Prostate gland (tissue), 2 donors: Measurements from ENCODE around the gene SEC31B.

ENCODE experiments used
- CTCF ChIP-seq, 4 experiments: fragments of 200-600 bp in 2 of 4; fragments of 450-650 bp in 2 of 4; sonication (generic) in 2 of 4; IDR thresholded peaks; 1 replicate in 3 of 4; 2 replicates in 1 of 4; pipeline ENCODE4 v1.5.1; 2016 to 2019; ENCODE audit warnings: antibody characterized with exemption in 4 of 4, mild to moderate bottlenecking in 2 of 4, moderate library complexity in 2 of 4
- POLR2A ChIP-seq: fragments of 450-650 bp; IDR thresholded peaks from one replicate; pipeline ENCODE4 v1.6.1; 2016; ENCODE audit warnings: antibody characterized with exemption, mild to moderate bottlenecking

GRCh38 chr10:100482181-100482833 lies 37.4 kb downstream of the SEC31B start:
- TF ChIP-seq POLR2A (no peak), CTCF (IDR thresholded peaks at IDR 0.05) (peak; percentile 58 to 72 (median 65))
